ENCODE measurements around the gene NRN1. TPM values are rescaled to one million over a fixed set of nuclear protein-coding genes. Genes with fewer than 3 reads are reported as not detected.

NRN1 gene, protein sequence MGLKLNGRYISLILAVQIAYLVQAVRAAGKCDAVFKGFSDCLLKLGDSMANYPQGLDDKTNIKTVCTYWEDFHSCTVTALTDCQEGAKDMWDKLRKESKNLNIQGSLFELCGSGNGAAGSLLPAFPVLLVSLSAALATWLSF
- 48.5 TPM for total RNA-seq (ENCODE audit: unreplicated experiment)
- long read RNA-seq, transcript NRN1-201 (3 exons, 1,624 nt), result major isoform, 45 of 72 reads
- long read RNA-seq, partial matches to known transcripts, result 6 of 72 reads
- long read RNA-seq, other reads (novel, unspliced or antisense), result 19 of 72 reads

DNA sequence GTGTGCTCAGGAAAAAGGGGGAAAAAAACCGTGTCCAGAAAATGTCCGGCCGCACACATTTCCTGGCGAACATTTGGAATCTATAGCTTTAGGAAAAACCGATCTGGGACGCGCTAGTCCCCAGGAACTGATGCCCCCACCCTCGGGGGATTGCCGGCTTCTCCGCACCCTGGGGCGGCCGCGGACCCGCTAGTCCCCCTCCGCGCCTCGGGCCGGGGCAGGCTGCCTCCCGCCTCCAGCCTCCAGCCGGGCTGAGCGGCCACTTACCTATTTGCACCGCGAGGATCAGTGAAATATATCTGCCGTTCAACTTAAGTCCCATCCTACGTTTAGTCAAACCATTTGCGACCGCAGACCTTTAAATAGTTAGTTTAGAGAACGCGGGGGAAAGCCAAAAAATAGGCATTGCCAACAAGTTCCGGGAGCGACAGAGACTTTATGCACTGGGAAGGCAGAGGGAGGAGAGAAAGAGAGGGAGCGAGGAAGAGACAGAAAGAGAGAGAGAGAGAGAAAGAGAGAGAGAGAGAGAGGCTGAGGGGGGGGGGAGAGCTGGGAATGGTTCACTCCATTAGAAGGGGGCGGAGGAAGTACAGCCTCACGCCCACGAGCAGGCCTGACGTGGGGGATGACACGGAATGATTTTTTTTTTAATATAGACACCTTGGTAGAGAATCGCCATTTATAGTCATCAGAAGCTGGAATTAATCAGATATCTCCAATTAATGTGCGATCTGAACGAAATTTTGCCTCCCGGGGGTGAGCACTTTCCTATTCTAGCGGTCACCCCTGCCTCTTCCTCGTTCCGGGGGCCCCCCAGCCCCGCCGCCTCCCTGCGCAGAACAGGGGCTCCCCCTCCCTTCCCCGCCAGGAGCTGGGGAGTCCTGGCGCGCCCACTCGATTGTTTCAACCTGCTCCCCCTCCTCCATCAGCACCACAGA is at the start of gene NRN1:
NRN1 (minus strand) TSS at position 498 of the 938 bp plus-strand sequence; CDS start at position 322, 176 bp downstream.
- Mint-ChIP-seq H3K36me3 (ENCODE audit: unreplicated experiment) (peaks cover 5% of the 10 kb centered on the region), H3K4me3 (ENCODE audit: unreplicated experiment) (peak within 1 kb of the TSS; percentile 97), H3K27ac (ENCODE audit: unreplicated experiment) (peak within 1 kb of the TSS; percentile 95), H3K4me1 (ENCODE audit: low read depth, unreplicated experiment) (peaks cover 12% of the 10 kb centered on the region), H3K27me3 (ENCODE audit: unreplicated experiment) (peaks cover 38% of the 10 kb centered on the region), H3K9me3 (ENCODE audit: unreplicated experiment) (peaks cover 39% of the 10 kb centered on the region)
- peak; percentile 31 for DNase-seq
- TF ChIP-seq CTCF (IDR thresholded peaks at IDR 0.05; ENCODE audit: partially characterized antibody, unreplicated experiment), result no peak

GRCh38 chr6:6052216-6052615 is 45.5 kb upstream of the NRN1 start:
- H3K4me1 Mint-ChIP-seq (ENCODE audit: low read depth, unreplicated experiment), result no peaks in the 10 kb centered on the region
- H3K9me3 Mint-ChIP-seq (ENCODE audit: unreplicated experiment), result peaks cover 5% of the 10 kb centered on the region
- H3K4me3 Mint-ChIP-seq (ENCODE audit: unreplicated experiment), result no peak overlapping the region
- H3K36me3 Mint-ChIP-seq (ENCODE audit: unreplicated experiment), result no peaks in the 10 kb centered on the region
- no peak overlapping the region for H3K27ac Mint-ChIP-seq (ENCODE audit: unreplicated experiment)
- no peak for TF ChIP-seq CTCF (IDR thresholded peaks at IDR 0.05; ENCODE audit: partially characterized antibody, unreplicated experiment)
- DNase-seq, result no peak
- H3K27me3 Mint-ChIP-seq (ENCODE audit: unreplicated experiment), result no peaks in the 10 kb centered on the region

- no peak overlapping the region for H3K4me3 Mint-ChIP-seq (ENCODE audit: unreplicated experiment)
- peaks cover 1% of the 10 kb centered on the region for H3K27me3 Mint-ChIP-seq (ENCODE audit: unreplicated experiment)
- H3K27ac Mint-ChIP-seq (ENCODE audit: unreplicated experiment), result no peak overlapping the region
- H3K36me3 Mint-ChIP-seq (ENCODE audit: unreplicated experiment), result no peaks in the 10 kb centered on the region
- no peaks in the 10 kb centered on the region for H3K4me1 Mint-ChIP-seq (ENCODE audit: low read depth, unreplicated experiment)
- TF ChIP-seq CTCF (IDR thresholded peaks at IDR 0.05; ENCODE audit: partially characterized antibody, unreplicated experiment), result no peak
- H3K9me3 Mint-ChIP-seq (ENCODE audit: unreplicated experiment), result peaks cover 2% of the 10 kb centered on the region
- no peak for DNase-seq
Observed at GRCh38 chr6:6046716-6047115, 40.0 kb upstream of the NRN1 start.

- no peak overlapping the region for H3K4me3 Mint-ChIP-seq (ENCODE audit: unreplicated experiment)
- TF ChIP-seq CTCF (IDR thresholded peaks at IDR 0.05; ENCODE audit: partially characterized antibody, unreplicated experiment), result no peak
- H3K27me3 Mint-ChIP-seq (ENCODE audit: unreplicated experiment), result peaks cover 1% of the 10 kb centered on the region
- H3K4me1 Mint-ChIP-seq (ENCODE audit: low read depth, unreplicated experiment), result no peaks in the 10 kb centered on the region
- no peaks in the 10 kb centered on the region for H3K9me3 Mint-ChIP-seq (ENCODE audit: unreplicated experiment)
- DNase-seq, result no peak
- no peak overlapping the region for H3K27ac Mint-ChIP-seq (ENCODE audit: unreplicated experiment)
- no peaks in the 10 kb centered on the region for H3K36me3 Mint-ChIP-seq (ENCODE audit: unreplicated experiment)
Observed at GRCh38 chr6:6039946-6040509, 33.3 kb upstream of the NRN1 start.

Measured in glutamatergic neuron (in vitro differentiated cells).